Small intestine (tissue), 7 donors: ENCODE results near the gene BRPF1. TPM values are rescaled to one million over a fixed set of nuclear protein-coding genes. Genes with fewer than 3 reads are reported as not detected.
A peak's percentile ranks its signal among the peaks of the same experiment; 100 is the strongest.

Experiments
- DNase-seq, 2 donors: peaks; one replicate each; pipeline versions ENCODE4 v3.0.0 to v3.0.0-alpha.2; 2013
- FAIRE-seq: peaks from 2 replicates; lab custom pipeline; 2012; peaks lifted over from hg19 to GRCh38; lab: Jason Lieb, UNC
- H3K27ac ChIP-seq, 3 donors: one replicate each; pipeline ENCODE4 v1.5.1; 2013; ENCODE audit warnings: low read length in 2 of 3, mild to moderate bottlenecking in 2 of 3, control low read depth in 1 of 3, inconsistent platforms in 1 of 3, low read depth in 1 of 3, moderate library complexity in 1 of 3
- H3K27me3 ChIP-seq, 3 donors: one replicate each; pipeline ENCODE4 v1.6.1; 2013; ENCODE audit warnings: low read length in 3 of 3, inconsistent platforms in 1 of 3; ENCODE audit not compliant: control insufficient read depth in 3 of 3, insufficient read depth in 3 of 3
- H3K36me3 ChIP-seq, 3 donors: one replicate each; pipeline ENCODE4 v1.6.1; 2013; ENCODE audit warnings: low read length in 3 of 3, inconsistent platforms in 1 of 3, low read depth in 1 of 3, mild to moderate bottlenecking in 1 of 3, moderate library complexity in 1 of 3; ENCODE audit not compliant: control insufficient read depth in 3 of 3, insufficient read depth in 2 of 3
- H3K4me1 ChIP-seq, 3 donors: one replicate each; pipeline ENCODE4 v1.6.1; 2013; ENCODE audit warnings: low read length in 2 of 3, inconsistent platforms in 1 of 3, low read depth in 1 of 3, mild to moderate bottlenecking in 1 of 3, moderate library complexity in 1 of 3; ENCODE audit not compliant: control insufficient read depth in 3 of 3, insufficient read depth in 2 of 3
- H3K4me3 ChIP-seq, 3 donors: one replicate each; pipeline ENCODE4 v1.5.1; 2013; ENCODE audit warnings: low read length in 3 of 3, control low read depth in 1 of 3, inconsistent platforms in 1 of 3, low read depth in 1 of 3, mild to moderate bottlenecking in 1 of 3, moderate library complexity in 1 of 3
- H3K9me3 ChIP-seq, 2 donors: one replicate each; pipeline ENCODE4 v1.6.1; 2013; ENCODE audit warnings: low read depth in 1 of 2, low read length in 1 of 2; ENCODE audit not compliant: control insufficient read depth in 2 of 2, insufficient read depth in 1 of 2
- WGBS, 3 donors: extraction: QIAGEN DNeasy Blood & Tissue Kit; methylation state at CpG; one replicate each; pipeline ENCODE4 v1.1.7; 2013; 5-methylcytosine and 5-hydroxymethylcytosine counted together
- polyA plus RNA-seq, 4 donors: library from polyadenylated mRNA; stranded (reverse) in 3 of 4; unstranded in 1 of 4; fragments of 200-250 nt in 3 of 4; fragments of 120-200 nt in 1 of 4; gene quantifications; one replicate each; pipeline versions ENCODE4 v1.2.1 to v1.2.3, GENCODE V29; 2013
- donor health status: healthy with polysubstance abuse.
- donor health status: control.
- donor health status: control.
- donor health status: Bipolar disorder and iron deficiency.
- donor health status: healthy.

BRPF1 gene
- polyA plus RNA-seq, 4 donors, result 5.1 to 16.0 (median 7.6) TPM

GRCh38 chr3:9785602-9786001 lies 54.1 kb downstream of the BRPF1 start:
- FAIRE-seq (no peak), DNase-seq (no peak)
- H3K36me3 ChIP-seq, result peaks cover 11 to 68% (median 14%) of the 10 kb centered on the region in 3 donors
- no peaks in the 10 kb centered on the region for H3K9me3 ChIP-seq
- H3K27me3 ChIP-seq, result no peaks in the 10 kb centered on the region
- no peak overlapping the region for H3K4me3 ChIP-seq
- no peak overlapping the region for H3K27ac ChIP-seq
- WGBS, 3 donors, result 84 to 93% (median 89%) methylated on average over 7 of the region's 7 CpGs
- peaks cover 2 to 26% (median 8%) of the 10 kb centered on the region in 3 donors for H3K4me1 ChIP-seq

- Histone ChIP-seq H3K27ac (no peak overlapping the region), H3K4me3 (no peak overlapping the region), H3K4me1 (peaks cover 0 to 21% (median 5%) of the 10 kb centered on the region in 3 donors), H3K9me3 (no peaks in the 10 kb centered on the region), H3K27me3 (no peaks in the 10 kb centered on the region), H3K36me3 (peaks cover 11 to 68% (median 11%) of the 10 kb centered on the region in 3 donors)
- FAIRE-seq (no peak), DNase-seq (no peak)
- 87 to 94% (median 90%) methylated on average over 7 of the region's 7 CpGs for WGBS, 3 donors
These were observed 54.7 kb downstream of the BRPF1 start for GRCh38 chr3:9786209-9786739.

- no peak for FAIRE-seq
- peak in 1 of 2 donors; percentile 57 for DNase-seq
- Histone ChIP-seq H3K9me3 (no peaks in the 10 kb centered on the region), H3K27me3 (no peaks in the 10 kb centered on the region), H3K4me1 (peaks cover 0 to 20% (median 5%) of the 10 kb centered on the region in 3 donors), H3K27ac (peak overlapping the region in 1 of 3 donors; percentile 44), H3K36me3 (peaks cover 11 to 62% (median 11%) of the 10 kb centered on the region in 3 donors), H3K4me3 (no peak overlapping the region)
- WGBS, 3 donors, result 77 to 89% (median 83%) methylated on average over 13 of the region's 13 CpGs
These were observed 55.5 kb downstream of the BRPF1 start for GRCh38 chr3:9786825-9787669.

- H3K27ac ChIP-seq, result peak overlapping the region in 1 of 3 donors; percentile 44
- no peaks in the 10 kb centered on the region for H3K27me3 ChIP-seq
- H3K9me3 ChIP-seq, result no peaks in the 10 kb centered on the region
- H3K4me3 ChIP-seq, result no peak overlapping the region
- peaks cover 11 to 62% (median 11%) of the 10 kb centered on the region in 3 donors for H3K36me3 ChIP-seq
- DNase-seq, result no peak
- no peak for FAIRE-seq
- H3K4me1 ChIP-seq, result peaks cover 0 to 19% (median 5%) of the 10 kb centered on the region in 3 donors
- WGBS, 3 donors, result 80 to 85% (median 82%) methylated on average over 6 of the region's 6 CpGs
These were observed 56.2 kb downstream of the BRPF1 start for GRCh38 chr3:9787714-9788113.

GRCh38 chr3:9791127-9791526 lies 59.6 kb downstream of the BRPF1 start:
- WGBS, 3 donors, result 91 to 93% (median 92%) methylated on average over 11 of the region's 11 CpGs
- H3K36me3 ChIP-seq, result peaks cover 6 to 53% (median 7%) of the 10 kb centered on the region in 3 donors

GRCh38 chr3:9791790-9792404 lies 60.4 kb downstream of the BRPF1 start:
- H3K4me3 ChIP-seq, result peak overlapping the region; percentile 93 to 99 (median 97)
- H3K4me1 ChIP-seq, result peaks cover 2 to 30% (median 6%) of the 10 kb centered on the region in 3 donors
- DNase-seq, result no peak
- no peak for FAIRE-seq
- peak overlapping the region; percentile 89 to 98 (median 96) for H3K27ac ChIP-seq
- WGBS, 3 donors, result 13% methylated on average over 14 of the region's 14 CpGs
- peaks cover 2 to 53% (median 7%) of the 10 kb centered on the region in 3 donors for H3K36me3 ChIP-seq
- H3K9me3 ChIP-seq, result no peaks in the 10 kb centered on the region
- H3K27me3 ChIP-seq, result no peaks in the 10 kb centered on the region

More at GRCh38 chr3:9791127-9791526, 59.6 kb downstream of the BRPF1 start:
- H3K27ac ChIP-seq, result no peak overlapping the region
- FAIRE-seq, result no peak
- peaks cover 2 to 30% (median 6%) of the 10 kb centered on the region in 3 donors for H3K4me1 ChIP-seq
- H3K9me3 ChIP-seq, result no peaks in the 10 kb centered on the region
- DNase-seq, result no peak
- H3K27me3 ChIP-seq, result no peaks in the 10 kb centered on the region
- H3K4me3 ChIP-seq, result no peak overlapping the region

GRCh38 chr3:9792405-9793160 lies 61.0 kb downstream of the BRPF1 start, which contains the start of the genes ARPC4 and TADA3:
Gene ARPC4 (plus strand): TSS chr3:9793082. CDS start chr3:9793122, 40 bp downstream.
Gene TADA3 (minus strand): TSS chr3:9792473. CDS start chr3:9791466, 1,007 bp downstream.
- DNase-seq (peak; percentile 92 to 97), FAIRE-seq (no peak)
- Histone ChIP-seq H3K27ac (peak within 1 kb of the TSS; percentile 92 to 98 (median 96)), H3K27me3 (no peaks in the 10 kb centered on the region), H3K9me3 (no peaks in the 10 kb centered on the region), H3K4me1 (peaks cover 2 to 24% (median 6%) of the 10 kb centered on the region in 3 donors), H3K4me3 (peak within 1 kb of the TSS; percentile 93 to 99 (median 97)), H3K36me3 (peaks cover 1 to 49% (median 9%) of the 10 kb centered on the region in 3 donors)
- WGBS, 3 donors, result 0 to 1% (median 1%) methylated on average over 60 to 65 of the region's 65 CpGs
